Measurements from ENCODE around the gene ZNF283. TPM values are rescaled to one million over a fixed set of nuclear protein-coding genes. Genes with fewer than 3 reads are reported as not detected.
A peak's percentile ranks its signal among the peaks of the same experiment; 100 is the strongest.

The ZNF283 gene
- total RNA-seq, 1 donor from 2014 or later, result 9.3 TPM

DNA sequence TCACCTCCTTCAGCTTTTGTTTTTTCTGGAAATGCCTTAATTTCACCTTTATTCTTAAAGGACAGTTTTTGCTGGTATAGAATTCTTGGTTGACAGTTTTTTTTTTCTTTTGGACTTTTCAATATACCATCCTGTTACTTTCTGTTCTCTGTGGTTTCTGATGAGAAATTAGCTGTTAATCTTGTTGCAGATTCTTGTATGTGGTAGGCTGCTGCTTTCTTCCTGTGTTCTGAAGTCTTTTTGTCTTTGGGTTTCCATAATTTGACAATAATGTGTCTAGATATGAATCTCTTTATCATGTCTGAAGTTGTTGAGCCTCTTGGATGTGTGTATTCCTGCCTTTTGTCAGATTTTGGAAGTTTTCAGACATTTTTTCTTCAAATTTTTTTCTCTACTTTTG, 12.0 kb downstream of the ZNF283 start:
- peak overlapping the region; percentile 24 for H3K4me3 Mint-ChIP-seq (ENCODE audit: unreplicated experiment)
- H3K36me3 Mint-ChIP-seq (ENCODE audit: low read depth, unreplicated experiment), result peaks cover 81% of the 10 kb centered on the region
- DNase-seq (ENCODE audit: low spot score), result no peak
- H3K9me3 Mint-ChIP-seq (ENCODE audit: unreplicated experiment), result peaks cover 40% of the 10 kb centered on the region
- no peak overlapping the region for H3K27ac Mint-ChIP-seq (ENCODE audit: unreplicated experiment)
- peaks cover 5% of the 10 kb centered on the region for H3K27me3 Mint-ChIP-seq (ENCODE audit: unreplicated experiment)
- no peaks in the 10 kb centered on the region for H3K4me1 Mint-ChIP-seq (ENCODE audit: unreplicated experiment)
- TF ChIP-seq, protein P1, sequence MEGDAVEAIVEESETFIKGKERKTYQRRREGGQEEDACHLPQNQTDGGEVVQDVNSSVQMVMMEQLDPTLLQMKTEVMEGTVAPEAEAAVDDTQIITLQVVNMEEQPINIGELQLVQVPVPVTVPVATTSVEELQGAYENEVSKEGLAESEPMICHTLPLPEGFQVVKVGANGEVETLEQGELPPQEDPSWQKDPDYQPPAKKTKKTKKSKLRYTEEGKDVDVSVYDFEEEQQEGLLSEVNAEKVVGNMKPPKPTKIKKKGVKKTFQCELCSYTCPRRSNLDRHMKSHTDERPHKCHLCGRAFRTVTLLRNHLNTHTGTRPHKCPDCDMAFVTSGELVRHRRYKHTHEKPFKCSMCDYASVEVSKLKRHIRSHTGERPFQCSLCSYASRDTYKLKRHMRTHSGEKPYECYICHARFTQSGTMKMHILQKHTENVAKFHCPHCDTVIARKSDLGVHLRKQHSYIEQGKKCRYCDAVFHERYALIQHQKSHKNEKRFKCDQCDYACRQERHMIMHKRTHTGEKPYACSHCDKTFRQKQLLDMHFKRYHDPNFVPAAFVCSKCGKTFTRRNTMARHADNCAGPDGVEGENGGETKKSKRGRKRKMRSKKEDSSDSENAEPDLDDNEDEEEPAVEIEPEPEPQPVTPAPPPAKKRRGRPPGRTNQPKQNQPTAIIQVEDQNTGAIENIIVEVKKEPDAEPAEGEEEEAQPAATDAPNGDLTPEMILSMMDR (IDR thresholded peaks at IDR 0.05; ENCODE audit: unreplicated experiment), result no peak

DNA sequence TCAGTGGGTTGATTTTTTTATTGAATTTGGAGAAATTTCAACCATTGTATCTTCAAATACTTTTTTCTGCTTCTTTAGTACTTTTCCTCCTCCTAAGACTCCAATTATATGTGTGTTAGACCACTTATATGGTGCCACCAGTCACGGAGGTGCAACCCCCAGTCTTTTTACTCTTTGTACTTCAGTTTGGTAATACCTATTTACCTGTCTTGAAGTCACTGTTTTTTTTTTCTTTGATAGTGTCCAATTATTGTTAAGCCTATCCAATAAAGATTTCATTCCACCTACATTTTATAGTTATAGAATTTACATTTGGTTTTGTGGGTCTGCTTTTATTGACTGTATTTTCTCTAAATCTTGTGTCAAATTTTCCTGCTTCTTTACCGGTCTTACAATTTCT, 14.9 kb downstream of the ZNF283 start:
- Mint-ChIP-seq H3K36me3 (ENCODE audit: low read depth, unreplicated experiment) (peaks cover 79% of the 10 kb centered on the region), H3K27ac (ENCODE audit: unreplicated experiment) (no peak overlapping the region), H3K27me3 (ENCODE audit: unreplicated experiment) (peaks cover 2% of the 10 kb centered on the region), H3K4me1 (ENCODE audit: unreplicated experiment) (no peaks in the 10 kb centered on the region), H3K4me3 (ENCODE audit: unreplicated experiment) (peak overlapping the region; percentile 68), H3K9me3 (ENCODE audit: unreplicated experiment) (peaks cover 49% of the 10 kb centered on the region)
- TF ChIP-seq, protein P1 (IDR thresholded peaks at IDR 0.05; ENCODE audit: unreplicated experiment), result no peak
- no peak for DNase-seq (ENCODE audit: low spot score)

DNA sequence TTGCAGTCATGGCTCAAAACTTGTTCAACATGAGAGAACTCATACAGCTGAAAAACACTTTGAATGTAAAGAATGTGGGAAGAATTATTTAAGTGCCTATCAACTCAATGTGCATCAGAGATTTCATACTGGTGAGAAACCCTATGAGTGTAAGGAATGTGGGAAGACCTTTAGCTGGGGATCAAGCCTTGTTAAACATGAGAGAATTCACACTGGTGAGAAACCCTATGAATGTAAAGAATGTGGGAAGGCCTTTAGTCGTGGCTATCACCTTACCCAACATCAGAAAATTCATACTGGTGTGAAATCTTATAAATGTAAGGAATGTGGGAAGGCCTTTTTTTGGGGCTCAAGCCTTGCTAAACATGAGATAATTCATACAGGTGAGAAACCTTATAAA, 20.1 kb downstream of the ZNF283 start:
- Mint-ChIP-seq H3K27me3 (ENCODE audit: unreplicated experiment) (no peaks in the 10 kb centered on the region), H3K4me3 (ENCODE audit: unreplicated experiment) (peak overlapping the region; percentile 50), H3K36me3 (ENCODE audit: low read depth, unreplicated experiment) (peaks cover 73% of the 10 kb centered on the region), H3K4me1 (ENCODE audit: unreplicated experiment) (no peaks in the 10 kb centered on the region), H3K9me3 (ENCODE audit: unreplicated experiment) (peaks cover 46% of the 10 kb centered on the region), H3K27ac (ENCODE audit: unreplicated experiment) (no peak overlapping the region)
- no peak for DNase-seq (ENCODE audit: low spot score)
- TF ChIP-seq, protein P1 (IDR thresholded peaks at IDR 0.05; ENCODE audit: unreplicated experiment), result no peak

DNA sequence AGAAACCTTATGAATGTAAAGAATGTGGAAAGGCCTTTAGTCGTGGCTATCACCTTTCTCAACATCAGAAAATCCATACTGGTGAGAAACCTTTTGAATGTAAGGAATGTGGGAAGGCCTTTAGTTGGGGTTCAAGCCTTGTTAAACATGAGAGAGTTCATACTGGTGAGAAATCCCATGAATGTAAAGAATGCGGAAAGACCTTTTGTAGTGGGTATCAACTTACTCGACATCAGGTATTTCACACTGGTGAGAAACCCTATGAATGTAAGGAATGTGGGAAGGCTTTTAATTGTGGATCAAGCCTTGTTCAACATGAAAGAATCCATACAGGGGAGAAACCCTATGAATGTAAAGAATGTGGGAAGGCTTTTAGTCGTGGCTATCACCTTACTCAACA, 20.8 kb downstream of the ZNF283 start:
- Mint-ChIP-seq H3K4me1 (ENCODE audit: unreplicated experiment) (no peaks in the 10 kb centered on the region), H3K9me3 (ENCODE audit: unreplicated experiment) (peaks cover 48% of the 10 kb centered on the region), H3K27ac (ENCODE audit: unreplicated experiment) (no peak overlapping the region), H3K36me3 (ENCODE audit: low read depth, unreplicated experiment) (peaks cover 74% of the 10 kb centered on the region), H3K4me3 (ENCODE audit: unreplicated experiment) (peak overlapping the region; percentile 70), H3K27me3 (ENCODE audit: unreplicated experiment) (peaks cover 3% of the 10 kb centered on the region)
- TF ChIP-seq, protein P1 (IDR thresholded peaks at IDR 0.05; ENCODE audit: unreplicated experiment), result no peak
- DNase-seq (ENCODE audit: low spot score), result no peak

DNA sequence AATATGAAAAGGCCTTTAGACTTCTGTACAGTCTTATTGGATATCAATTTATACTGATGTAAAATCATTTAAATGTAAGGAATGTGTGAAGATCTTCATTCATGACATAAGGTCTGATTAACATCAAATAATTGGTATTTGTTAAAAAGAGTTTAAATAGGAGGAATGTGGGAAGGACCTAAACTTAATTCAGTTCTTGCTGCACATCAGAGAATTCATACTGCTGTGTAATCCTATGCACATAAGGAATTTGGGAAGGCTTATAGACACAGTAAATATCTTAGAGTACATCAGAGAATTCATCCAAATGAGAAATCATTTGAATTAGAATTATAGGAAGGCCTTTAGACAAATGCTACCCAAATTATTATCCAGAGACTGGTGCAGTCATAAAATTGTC, 21.7 kb downstream of the ZNF283 start:
- Mint-ChIP-seq H3K4me1 (ENCODE audit: unreplicated experiment) (no peaks in the 10 kb centered on the region), H3K9me3 (ENCODE audit: unreplicated experiment) (peaks cover 49% of the 10 kb centered on the region), H3K27me3 (ENCODE audit: unreplicated experiment) (peaks cover 4% of the 10 kb centered on the region), H3K36me3 (ENCODE audit: low read depth, unreplicated experiment) (peaks cover 69% of the 10 kb centered on the region), H3K27ac (ENCODE audit: unreplicated experiment) (no peak overlapping the region), H3K4me3 (ENCODE audit: unreplicated experiment) (no peak overlapping the region)
- no peak for DNase-seq (ENCODE audit: low spot score)
- TF ChIP-seq, protein P1 (IDR thresholded peaks at IDR 0.05; ENCODE audit: unreplicated experiment), result no peak

Measured in endothelial cell (in vitro differentiated cells).